HepG2 (cell line): ENCODE results near the gene LYPD6B.

Experiments used
- ARID2 ChIP-seq: sonication (generic); formaldehyde crosslinking; IDR thresholded peaks from 2 replicates; pipeline ENCODE4 v1.8.1; 2022; ENCODE audit warnings: mild to moderate bottlenecking, missing genetic modification reagents, borderline replicate concordance
- MEIS2 ChIP-seq: sonication (generic); formaldehyde crosslinking; IDR thresholded peaks from 2 replicates; pipeline ENCODE4 v1.9.0; 2021; ENCODE audit warnings: mild to moderate bottlenecking, missing genetic modification reagents
- POLR2AphosphoS5 ChIP-seq: IDR thresholded peaks from 2 replicates; pipeline ENCODE4 v1.6.1; 2012; ENCODE audit warnings: low read depth, low read length
- POLR2G ChIP-seq: fragments of 200-400 bp; formaldehyde crosslinking; IDR thresholded peaks from 2 replicates; pipeline ENCODE4 v1.6.1; 2018; ENCODE audit warnings: mild to moderate bottlenecking, low read depth, low read length, moderate library complexity
- SMAD3 ChIP-seq: sonication (generic); formaldehyde crosslinking; IDR thresholded peaks from 2 replicates; pipeline ENCODE4 v1.4.0; 2020; ENCODE audit warnings: missing genetic modification reagents
- TAF1 ChIP-seq: sonication (generic); formaldehyde crosslinking; IDR thresholded peaks from 2 replicates; pipeline ENCODE4 v1.4.0; 2020; ENCODE audit warnings: missing genetic modification reagents
- TBL1XR1 ChIP-seq: fragments of 150-350 bp; IDR thresholded peaks from 2 replicates; pipeline ENCODE4 v1.6.1; 2014; ENCODE audit warnings: borderline replicate concordance, low read length; ENCODE audit not compliant: partially characterized antibody
- TOE1 ChIP-seq: sonication (generic); formaldehyde crosslinking; IDR thresholded peaks from 2 replicates; pipeline ENCODE4 v1.4.0; 2020; ENCODE audit warnings: mild to moderate bottlenecking, missing genetic modification reagents
- YY1 ChIP-seq: IDR thresholded peaks from 2 replicates; pipeline ENCODE4 v1.6.1; 2011; ENCODE audit warnings: low read length, low read depth, moderate library complexity, mild to moderate bottlenecking; ENCODE audit not compliant: insufficient read depth, insufficient replicate concordance
- ZMYM3 ChIP-seq: sonication (generic); formaldehyde crosslinking; IDR thresholded peaks from 2 replicates; pipeline ENCODE4 v1.5.1; 2020; ENCODE audit warnings: mild to moderate bottlenecking, missing genetic modification reagents
- ZNF138 ChIP-seq: sonication (generic); formaldehyde crosslinking; IDR thresholded peaks from 2 replicates; pipeline ENCODE4 v1.5.0; 2020; ENCODE audit warnings: mild to moderate bottlenecking, low read depth, missing genetic modification reagents
- ZNF354B ChIP-seq: sonication (generic); formaldehyde crosslinking; IDR thresholded peaks from 2 replicates; pipeline ENCODE4 v1.8.0; 2022; ENCODE audit warnings: mild to moderate bottlenecking, missing genetic modification reagents
- TF ChIP-seq, protein P1 (sequence below): sonication (generic); formaldehyde crosslinking; IDR thresholded peaks from 2 replicates; pipeline ENCODE4 v1.5.0; 2020; ENCODE audit warnings: mild to moderate bottlenecking, missing genetic modification reagents, moderate library complexity
- TF ChIP-seq, protein P2 (sequence below): sonication (generic); formaldehyde crosslinking; IDR thresholded peaks from 2 replicates; pipeline ENCODE4 v1.8.1; 2022; ENCODE audit warnings: low read depth, mild to moderate bottlenecking, missing genetic modification reagents

DNA sequence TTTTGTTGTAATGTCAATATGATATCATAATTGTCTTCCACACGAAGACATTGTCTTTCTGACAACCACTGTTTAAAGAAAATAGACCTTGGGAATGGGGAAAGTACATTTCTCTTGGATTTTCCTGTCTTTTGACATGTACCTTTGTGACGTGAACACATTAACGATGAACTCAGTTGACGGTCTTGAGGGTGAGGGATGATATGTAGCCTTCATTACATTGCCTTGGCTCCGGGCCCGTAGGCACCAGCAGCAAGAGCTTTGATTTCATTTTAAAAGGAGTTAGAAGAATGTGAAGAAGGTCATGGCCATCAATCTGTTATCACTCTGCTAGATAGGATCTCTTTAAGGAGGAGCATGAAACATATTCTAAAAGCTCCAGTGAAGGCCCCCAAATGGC is 80.9 kb downstream of the LYPD6B start:
- no peak for TF ChIP-seq YY1
- TF ChIP-seq, protein P1, sequence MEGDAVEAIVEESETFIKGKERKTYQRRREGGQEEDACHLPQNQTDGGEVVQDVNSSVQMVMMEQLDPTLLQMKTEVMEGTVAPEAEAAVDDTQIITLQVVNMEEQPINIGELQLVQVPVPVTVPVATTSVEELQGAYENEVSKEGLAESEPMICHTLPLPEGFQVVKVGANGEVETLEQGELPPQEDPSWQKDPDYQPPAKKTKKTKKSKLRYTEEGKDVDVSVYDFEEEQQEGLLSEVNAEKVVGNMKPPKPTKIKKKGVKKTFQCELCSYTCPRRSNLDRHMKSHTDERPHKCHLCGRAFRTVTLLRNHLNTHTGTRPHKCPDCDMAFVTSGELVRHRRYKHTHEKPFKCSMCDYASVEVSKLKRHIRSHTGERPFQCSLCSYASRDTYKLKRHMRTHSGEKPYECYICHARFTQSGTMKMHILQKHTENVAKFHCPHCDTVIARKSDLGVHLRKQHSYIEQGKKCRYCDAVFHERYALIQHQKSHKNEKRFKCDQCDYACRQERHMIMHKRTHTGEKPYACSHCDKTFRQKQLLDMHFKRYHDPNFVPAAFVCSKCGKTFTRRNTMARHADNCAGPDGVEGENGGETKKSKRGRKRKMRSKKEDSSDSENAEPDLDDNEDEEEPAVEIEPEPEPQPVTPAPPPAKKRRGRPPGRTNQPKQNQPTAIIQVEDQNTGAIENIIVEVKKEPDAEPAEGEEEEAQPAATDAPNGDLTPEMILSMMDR (CRISPR knock-in tag), result no peak
- no peak for TF ChIP-seq TAF1 (CRISPR knock-in tag)
- no peak for TF ChIP-seq ZNF138 (CRISPR knock-in tag)
- TF ChIP-seq ZMYM3 (CRISPR knock-in tag), result no peak
- no peak for TF ChIP-seq MEIS2
- TF ChIP-seq SMAD3 (CRISPR knock-in tag), result no peak
- TF ChIP-seq ARID2, result no peak
- TF ChIP-seq TOE1 (CRISPR knock-in tag), result no peak
- no peak for TF ChIP-seq TBL1XR1
- TF ChIP-seq, protein P2, sequence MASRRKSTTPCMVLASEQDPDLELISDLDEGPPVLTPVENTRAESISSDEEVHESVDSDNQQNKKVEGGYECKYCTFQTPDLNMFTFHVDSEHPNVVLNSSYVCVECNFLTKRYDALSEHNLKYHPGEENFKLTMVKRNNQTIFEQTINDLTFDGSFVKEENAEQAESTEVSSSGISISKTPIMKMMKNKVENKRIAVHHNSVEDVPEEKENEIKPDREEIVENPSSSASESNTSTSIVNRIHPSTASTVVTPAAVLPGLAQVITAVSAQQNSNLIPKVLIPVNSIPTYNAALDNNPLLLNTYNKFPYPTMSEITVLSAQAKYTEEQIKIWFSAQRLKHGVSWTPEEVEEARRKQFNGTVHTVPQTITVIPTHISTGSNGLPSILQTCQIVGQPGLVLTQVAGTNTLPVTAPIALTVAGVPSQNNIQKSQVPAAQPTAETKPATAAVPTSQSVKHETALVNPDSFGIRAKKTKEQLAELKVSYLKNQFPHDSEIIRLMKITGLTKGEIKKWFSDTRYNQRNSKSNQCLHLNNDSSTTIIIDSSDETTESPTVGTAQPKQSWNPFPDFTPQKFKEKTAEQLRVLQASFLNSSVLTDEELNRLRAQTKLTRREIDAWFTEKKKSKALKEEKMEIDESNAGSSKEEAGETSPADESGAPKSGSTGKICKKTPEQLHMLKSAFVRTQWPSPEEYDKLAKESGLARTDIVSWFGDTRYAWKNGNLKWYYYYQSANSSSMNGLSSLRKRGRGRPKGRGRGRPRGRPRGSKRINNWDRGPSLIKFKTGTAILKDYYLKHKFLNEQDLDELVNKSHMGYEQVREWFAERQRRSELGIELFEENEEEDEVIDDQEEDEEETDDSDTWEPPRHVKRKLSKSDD (CRISPR knock-in tag), result no peak
- no peak for TF ChIP-seq POLR2AphosphoS5
- no peak for TF ChIP-seq POLR2G
- TF ChIP-seq ZNF354B (CRISPR knock-in tag), result no peak
